ENCODE results near the gene RTP5.

RTP5 gene

DNA sequence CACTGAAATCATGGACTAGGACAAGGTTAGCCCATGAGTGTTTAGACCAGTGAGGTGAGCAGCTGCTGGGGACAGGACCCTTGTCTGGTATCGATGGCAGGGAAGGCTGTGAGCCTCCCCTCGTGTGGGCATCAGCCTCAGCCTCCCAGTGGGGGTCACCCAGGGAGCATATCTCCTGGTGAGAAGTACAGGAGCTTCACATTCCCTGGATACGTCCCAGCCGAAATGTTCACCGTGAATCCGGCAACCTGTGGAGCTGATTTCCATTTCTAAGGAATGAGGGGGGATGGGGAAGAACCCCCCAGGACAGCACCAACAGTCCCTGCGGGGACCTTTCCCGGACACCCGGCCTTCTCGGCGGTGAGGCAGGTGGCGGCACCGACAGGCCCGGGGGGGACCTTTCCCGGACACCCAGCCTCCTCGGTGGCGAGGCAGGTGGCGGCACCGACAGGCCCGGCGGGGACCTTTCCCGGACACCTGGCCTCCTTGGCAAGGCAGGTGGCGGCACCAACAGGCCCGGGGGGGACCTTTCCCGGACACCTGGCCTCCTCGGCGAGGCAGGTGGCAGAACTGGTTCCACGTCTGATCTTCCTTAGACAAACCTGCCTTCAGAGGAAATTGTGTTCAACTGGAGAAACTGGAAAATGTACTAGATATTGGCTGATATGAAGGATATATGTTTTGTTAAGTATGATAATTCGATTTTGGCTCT lies 21.2 kb downstream of the RTP5 start:
- DNase-seq: no peak

DNA sequence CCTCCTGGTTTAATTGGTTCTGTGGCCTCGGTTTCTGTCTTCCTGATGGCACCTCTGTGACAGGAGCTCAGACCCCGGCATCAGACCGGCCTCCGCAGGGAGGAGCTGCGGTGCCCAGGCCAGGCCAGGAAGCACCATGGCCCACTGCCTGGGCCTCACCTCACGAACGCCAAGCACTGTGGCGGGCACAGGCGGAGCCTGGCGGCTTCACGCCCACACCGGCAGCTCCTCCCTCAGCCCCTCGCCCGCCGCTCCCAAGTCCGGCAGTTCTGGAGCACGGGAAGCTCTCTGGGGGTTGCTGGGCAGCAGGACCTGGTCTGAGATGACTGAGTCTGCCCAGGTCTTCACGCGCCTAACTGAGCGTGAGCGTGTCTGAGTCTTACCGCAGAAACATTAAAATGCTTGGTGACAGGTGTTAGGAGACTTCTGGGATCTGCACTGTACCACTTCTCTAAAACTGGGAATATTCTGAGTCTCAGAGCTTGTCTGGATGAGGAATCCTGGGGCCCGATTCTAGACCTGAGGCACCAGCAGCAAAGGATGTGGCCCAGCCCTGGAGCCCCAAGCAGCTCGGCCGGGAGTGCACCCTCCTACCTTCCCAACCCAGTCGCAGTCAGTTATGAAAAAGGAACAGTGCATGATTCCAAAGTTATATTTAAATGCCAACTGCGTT lies 21.9 kb downstream of the RTP5 start:
- no peak for DNase-seq

GRCh38 chr2:241891988-241892298 lies 22.4 kb downstream of the RTP5 start:
- DNase-seq: no peak

GRCh38 chr2:241892299-241893137 lies 23.0 kb downstream of the RTP5 start:
- no peak for DNase-seq

- no peak for DNase-seq
These were observed 23.7 kb downstream of the RTP5 start for GRCh38 chr2:241893265-241893664.

- no peak for DNase-seq
These were observed 24.6 kb downstream of the RTP5 start for GRCh38 chr2:241894056-241894641.

- DNase-seq: no peak
These were observed 25.3 kb downstream of the RTP5 start for GRCh38 chr2:241894681-241895426.

DNA sequence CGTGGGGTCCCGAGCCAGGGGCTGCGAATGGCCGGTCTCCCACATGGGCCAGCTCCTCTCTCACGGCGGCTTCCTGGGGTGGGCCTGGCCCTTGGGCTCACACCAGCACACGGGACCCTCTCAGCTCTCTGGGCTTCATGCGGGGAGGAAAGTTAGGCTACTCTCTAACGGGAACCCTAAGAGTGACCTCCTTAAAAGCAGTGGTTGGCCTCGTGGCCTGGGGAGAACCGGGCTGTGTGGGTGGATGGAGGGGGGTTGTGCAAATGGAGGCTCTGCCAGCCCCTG lies 25.8 kb downstream of the RTP5 start:
- DNase-seq: no peak

- DNase-seq: peak; percentile 40 to 55
These were observed 26.4 kb downstream of the RTP5 start for GRCh38 chr2:241895712-241896641.

- no peak for DNase-seq
These were observed 27.2 kb downstream of the RTP5 start for GRCh38 chr2:241896746-241897201.

DNA sequence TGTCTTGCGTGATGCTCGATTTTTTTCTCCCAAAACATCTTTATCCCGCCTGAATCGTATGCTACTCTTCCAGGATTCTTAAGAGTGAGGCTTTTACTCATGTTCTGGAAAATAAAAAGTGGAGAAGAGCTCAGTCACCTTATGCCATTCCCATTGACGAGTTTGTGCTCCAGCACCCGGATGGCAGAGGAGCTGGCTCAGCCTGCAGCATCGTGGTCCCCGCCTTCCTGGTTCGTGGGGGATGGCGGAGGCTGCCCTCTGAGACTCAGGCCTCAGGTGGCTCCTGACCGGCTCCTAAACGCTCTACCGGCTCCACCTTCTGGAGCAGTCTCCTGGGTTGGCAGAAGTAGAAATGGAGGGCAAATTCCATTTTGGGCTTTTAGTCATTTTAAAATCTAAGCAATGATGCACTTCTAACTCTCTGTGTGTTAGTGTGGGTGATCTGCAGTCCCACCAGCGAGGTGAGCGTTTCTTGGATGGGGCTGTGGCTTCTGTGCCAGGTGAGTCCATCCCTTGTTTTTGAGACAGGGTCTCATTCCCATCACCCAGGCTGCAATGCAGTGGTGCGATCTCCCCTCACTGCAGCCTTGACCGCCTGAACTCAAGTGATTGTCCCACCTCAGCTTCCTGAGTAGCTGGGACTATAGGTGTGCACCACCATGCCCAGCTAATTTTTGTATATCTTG lies 27.8 kb downstream of the RTP5 start:
- no peak for DNase-seq

GRCh38 chr2:241898463-241899270 lies 29.1 kb downstream of the RTP5 start:
- DNase-seq: no peak

DNA sequence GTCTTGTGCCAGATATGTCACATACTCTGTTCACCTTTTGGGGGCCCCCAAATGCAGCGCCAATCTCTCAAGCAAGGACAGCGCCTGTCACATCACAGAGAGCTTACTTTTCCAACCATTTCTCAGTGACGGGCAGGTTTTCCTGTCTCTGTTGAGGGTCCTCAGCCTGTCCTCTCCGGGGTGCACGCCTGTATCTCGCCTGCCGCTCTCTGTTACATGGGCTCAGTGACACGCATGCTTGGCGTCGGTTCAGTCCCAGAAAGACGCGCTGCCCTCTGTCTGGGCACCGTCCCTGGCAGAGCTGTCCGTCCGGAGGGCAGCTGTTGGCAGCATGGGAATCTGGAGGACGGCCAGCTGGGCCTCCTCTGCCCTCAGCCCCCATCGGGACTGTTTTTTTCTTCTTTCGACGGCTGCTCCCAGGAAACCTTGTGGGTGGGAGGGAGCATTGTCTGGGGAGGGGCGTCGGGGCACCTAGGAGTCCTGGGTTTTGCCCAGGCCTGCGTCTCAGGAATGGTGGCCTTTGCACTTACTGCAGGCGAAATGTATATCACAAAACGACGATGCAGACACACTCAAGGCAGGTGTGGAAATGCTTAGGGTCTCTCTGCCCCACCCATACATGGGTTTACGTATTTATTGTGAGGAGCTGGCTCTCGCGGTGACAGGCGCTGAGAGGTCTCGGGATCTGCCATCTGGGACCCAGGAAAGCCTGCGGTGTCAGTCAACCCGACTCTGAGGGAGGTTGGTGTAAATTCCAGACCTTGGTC lies 30.9 kb downstream of the RTP5 start:
- DNase-seq: no peak

GRCh38 chr2:241901018-241901380 lies 31.5 kb downstream of the RTP5 start:
- DNase-seq: no peak

- no peak for DNase-seq
These were observed 32.2 kb downstream of the RTP5 start for GRCh38 chr2:241901500-241902351.

DNA sequence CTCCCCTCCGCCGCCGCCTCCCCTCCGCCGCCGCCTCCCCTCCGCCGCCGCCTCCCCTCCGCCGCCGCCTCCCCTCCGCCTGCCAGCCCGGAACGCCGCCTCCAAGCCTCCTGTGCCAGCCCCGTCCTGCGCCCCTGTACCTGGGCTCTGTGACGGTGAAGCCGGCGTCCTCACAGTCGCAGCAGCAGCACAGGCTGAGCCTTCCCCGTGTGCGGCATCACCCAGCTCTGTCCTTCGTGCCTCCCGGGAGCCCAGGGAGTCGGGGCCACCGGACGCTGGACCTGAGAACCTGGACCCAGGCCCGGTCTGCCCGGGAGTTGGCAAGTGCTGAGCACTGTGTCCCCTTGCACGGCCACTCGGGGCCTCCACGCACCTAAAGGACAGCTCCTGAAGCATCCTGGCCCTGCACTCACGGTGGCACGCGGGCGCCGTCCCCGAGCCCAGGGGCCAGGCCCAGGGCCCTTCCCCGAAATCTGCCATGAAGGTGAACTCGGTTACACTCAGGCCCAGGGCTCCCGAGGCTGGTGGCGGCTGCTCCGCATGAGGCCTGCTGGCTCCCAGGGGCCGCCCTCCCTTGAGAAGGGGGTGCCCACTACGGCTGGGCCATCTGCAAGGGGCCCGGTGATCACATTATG lies 32.9 kb downstream of the RTP5 start:
- no peak for DNase-seq

GRCh38 chr2:241903121-241904010 lies 33.8 kb downstream of the RTP5 start:
- no peak for DNase-seq

Measured in stimulated activated CD4-positive, alpha-beta T cell treated with anti-CD3 and anti-CD28 coated beads, Interleukin-2, amount 100 ng/mL, for 24 hours (primary cell).